HG03469 (cell line): ENCODE measurements around the gene ZNF616.

Experiments used
- ATAC-seq: cut with Tn5 transposase; IDR thresholded peaks from one replicate; pipeline ENCODE4 v1.9.1; 2021; ENCODE audit warnings: mild to moderate bottlenecking, moderate library complexity, moderate number of reproducible peaks; ENCODE audit not compliant: unreplicated experiment

Gene ZNF616

GRCh38 chr19:52139252-52140031, at the start of gene ZNF616:
Gene ZNF616 (minus strand): TSS chr19:52139938. CDS start chr19:52130512, 9,426 bp downstream.
- ATAC-seq = no peak

DNA sequence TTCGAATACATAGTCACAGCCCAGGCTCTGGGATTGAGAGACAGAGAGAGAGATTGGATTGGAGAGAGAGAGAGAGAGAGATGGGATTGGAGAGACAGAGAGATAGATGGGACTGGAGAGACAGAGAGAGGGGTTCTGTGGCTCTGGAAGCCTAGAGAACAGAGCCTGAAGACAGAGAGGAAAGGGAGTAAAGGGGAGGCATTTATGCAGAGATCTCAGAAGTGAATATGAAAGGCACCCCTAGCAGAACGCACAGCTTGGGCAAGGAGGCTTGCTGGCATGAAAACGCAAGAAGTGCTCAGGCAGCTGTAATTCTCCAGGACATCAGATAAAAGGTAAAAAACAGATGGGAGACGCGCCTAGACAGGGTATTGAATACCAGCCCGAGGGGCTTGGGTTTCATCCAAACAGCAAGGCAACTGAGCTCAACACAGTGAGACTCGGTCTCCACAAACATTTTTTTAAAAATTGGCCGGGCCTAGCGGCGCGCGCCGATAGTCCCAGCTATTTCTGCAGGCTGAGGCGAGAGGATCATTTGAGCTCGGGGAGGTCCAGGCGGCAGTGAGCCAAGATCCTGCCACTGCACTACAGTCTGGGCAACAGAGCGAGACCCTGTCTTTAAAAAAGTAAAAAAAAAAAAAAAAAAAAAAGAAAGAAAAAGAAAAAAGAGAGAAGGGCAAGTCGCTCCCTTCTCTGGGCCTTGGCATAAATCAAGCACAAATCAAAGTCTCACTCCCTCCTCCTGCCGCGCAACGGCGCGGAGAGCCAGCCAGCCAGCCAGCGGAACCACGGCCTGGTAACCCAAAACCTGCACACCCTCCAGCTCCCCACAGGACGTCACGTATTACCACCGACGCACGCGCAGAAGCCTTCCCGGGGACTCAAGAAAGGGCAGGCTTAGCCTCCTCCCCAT, 49.3 kb upstream of the ZNF616 start:
- no peak for ATAC-seq

DNA sequence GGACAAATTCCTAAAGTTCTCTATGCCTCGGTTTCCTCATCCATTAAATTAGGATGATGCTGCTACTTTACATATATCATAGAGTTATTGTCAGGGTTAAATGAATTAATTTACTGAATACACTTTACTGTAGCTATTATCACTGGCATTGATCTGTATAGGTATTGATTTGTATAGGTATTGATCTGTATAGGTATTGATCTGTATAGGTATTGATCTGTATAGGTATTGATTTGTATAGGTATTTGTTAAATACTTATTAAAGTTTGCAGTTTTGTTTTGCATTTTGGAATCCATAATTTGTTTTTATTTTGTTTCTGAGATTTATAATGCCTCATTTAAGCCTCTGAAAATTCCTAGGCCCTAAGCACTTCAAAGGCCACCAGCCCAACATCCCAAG, 47.7 kb upstream of the ZNF616 start:
- ATAC-seq = no peak

GRCh38 chr19:52176574-52176973, 36.8 kb upstream of the ZNF616 start:
- no peak for ATAC-seq

DNA sequence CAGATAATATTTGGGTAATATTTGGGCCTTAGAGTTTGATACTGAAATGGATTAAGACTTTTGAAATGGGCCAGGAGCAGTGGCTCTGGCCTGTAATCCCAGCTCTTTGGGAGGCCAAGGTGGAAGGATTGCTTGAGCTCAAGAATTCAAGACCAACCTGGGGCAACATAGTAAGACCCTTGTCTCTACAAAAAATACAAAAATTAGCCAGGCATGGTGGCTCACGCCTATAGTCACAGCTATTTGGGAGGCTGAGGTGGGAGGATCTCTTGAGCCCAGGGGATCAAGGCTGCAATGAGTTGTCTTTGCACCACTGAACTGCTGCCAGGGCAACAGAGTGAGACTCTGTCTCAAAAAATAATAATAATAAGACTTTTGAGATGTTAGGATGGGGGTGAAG, 32.6 kb upstream of the ZNF616 start:
- ATAC-seq = no peak

- ATAC-seq = no peak
Observed at GRCh38 chr19:52171321-52172169, 31.8 kb upstream of the ZNF616 start, which contains the start of gene ZNF836. Gene ZNF836 (minus strand): TSS chr19:52171621. CDS start chr19:52168072, 3,549 bp downstream.

DNA sequence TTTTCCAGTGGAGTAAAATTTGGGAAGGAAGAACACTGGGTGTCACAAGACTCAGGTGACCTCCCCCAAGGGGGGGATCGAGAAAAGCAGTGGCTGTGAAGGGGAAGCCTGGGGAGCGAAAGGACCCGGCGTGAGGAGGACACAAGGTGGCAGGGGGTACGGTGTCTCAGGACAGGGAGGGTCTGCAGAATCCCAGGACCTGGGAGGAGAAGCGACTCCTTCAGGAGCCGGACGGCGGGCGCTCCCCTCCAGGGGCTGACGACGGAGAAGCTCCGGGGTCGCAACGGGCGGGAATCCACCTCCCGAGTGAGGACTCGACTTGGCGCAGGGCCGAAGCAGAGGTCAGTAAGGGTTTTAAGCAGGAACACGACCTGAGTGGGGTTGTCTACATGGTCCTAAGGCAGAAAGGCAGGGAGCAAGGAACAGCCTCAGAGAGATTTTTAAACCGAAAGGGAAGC, 31.2 kb upstream of the ZNF616 start:
- no peak for ATAC-seq

DNA sequence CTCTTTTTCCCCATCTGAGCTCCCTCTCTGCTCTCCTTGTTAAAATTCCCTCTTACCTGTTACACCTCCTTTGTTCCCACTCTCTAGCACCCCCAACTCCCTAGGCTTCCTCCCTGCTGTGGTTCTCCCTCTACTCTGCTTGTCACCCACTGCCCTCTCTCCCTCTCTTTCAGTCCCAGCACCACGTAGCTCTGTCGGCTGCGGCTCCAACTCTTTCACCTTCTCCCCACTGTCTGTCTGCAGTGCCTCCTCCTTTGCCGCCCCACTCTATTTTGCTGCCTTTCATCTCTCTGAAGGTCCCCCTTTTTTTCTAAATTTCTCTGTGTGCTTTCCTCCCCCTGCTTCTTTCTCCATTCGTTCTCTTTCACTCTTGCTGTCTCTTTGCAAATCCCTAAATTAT, 30.6 kb upstream of the ZNF616 start:
- ATAC-seq = no peak

DNA sequence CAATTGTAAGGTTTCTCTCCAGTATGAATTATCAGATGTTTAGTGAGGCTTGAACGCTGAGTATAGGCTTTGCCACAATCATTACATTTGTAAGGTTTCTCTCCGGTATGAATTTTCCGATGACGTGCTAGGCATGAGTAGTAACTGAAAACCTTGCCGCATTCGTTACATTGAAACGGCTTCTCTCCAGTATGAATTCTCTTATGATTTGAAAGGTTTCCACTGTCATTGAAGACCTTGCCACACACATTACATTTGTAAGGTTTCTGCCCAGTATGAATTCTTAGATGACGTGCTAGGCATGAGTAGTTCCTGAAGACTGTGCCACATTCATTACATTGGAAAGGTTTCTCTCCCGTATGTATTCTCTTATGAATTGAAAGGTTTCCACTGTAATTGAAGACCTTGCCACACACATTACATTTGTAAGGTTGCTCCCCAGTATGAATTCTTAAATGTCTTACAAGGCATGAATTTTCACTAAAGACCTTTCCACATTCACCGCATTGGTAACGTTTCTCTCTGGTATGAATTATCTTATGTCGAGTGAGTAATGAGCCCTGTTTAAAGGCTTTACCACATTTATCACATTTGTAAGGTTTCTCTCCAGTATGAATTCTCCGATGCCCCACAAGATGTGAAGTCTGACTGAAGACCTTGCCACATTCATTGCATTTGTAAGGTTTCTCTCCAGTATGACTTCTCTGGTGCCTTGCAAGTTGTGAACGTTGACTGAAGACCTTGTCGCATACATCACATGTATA, 16.0 kb upstream of the ZNF616 start:
- no peak for ATAC-seq

DNA sequence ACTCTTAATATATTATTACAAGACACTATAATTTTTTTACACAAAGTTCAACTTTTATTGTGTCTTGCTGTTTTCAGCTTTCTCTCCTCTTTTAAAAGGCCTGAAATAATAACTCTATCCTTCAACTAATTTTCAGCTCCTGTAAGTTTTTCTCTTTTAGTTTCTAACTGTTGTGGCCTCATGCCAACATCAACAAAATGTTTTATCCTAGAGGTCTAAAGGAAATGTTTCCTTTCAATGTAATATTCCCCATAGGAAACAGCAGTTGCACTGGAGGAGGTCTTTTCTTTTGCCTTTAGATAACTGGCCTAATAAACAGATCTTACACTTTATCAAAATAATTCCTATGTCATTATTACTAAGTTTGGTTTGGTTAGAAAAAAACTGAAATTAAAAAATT, 8.5 kb upstream of the ZNF616 start:
- no peak for ATAC-seq

DNA sequence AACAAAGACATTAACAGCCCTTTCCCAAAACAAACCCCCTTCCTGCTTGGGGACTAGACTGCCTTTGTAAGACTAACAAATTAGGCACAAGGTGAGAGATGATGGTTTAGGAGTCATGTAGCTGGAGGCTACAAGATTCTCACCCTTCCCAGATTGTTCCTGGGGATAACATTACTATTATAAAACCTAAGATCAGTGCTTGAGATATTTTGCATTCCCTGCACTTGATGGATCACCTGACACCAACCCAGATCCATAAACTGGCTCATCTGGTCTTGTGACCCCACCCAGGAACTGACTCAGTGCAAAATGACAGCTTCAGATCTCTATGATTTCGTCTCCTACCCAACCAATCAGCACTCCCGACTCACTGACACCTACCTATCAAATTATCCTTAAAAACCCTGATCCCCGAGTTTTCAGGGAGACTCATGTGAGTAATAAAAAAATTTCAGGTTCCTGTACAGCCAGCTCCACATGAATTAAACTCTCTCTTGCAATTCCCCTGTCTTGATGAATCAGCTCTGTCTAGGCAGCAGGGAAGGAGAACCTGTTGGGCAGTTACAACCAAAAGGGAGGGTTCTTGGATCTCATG, 2.4 kb upstream of the ZNF616 start:
- ATAC-seq = no peak

GRCh38 chr19:52141203-52141602, 1.5 kb upstream of the ZNF616 start:
- no peak for ATAC-seq

DNA sequence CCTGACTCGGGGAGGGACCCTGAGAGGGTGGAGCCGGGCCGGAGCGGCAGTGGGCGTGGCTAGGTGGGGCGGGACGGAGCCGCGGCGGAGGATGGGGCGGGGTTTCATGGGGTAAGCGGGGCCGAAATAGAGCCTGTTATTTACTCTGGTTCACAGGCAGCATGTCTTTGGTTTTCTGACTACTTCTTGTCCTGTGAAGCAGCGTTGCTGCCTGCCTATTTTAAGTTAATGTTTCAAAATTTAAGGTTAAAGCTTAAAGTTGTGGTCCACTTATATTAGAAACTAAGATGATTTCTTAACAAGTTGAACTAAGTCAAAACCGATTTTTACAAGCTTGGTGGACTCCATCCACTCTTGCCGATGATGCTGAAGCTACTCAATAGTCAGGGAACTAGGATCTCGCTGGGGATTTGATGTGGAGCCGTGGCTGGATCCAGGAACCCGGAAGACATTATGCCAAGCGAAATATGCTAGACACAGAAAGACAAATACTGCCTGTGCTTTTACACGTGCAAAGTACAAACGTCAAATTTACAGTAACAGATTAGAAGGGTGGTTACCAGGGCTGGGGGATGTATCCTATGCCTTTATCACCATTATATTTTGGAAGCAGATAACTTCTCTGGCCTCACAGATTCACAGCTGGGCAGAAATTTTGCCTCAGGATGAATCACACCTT, 433 bp upstream of the ZNF616 start:
- ATAC-seq = peak; percentile 79

GRCh38 chr19:52138983-52139251, 821 bp downstream of the ZNF616 start:
- no peak for ATAC-seq

DNA sequence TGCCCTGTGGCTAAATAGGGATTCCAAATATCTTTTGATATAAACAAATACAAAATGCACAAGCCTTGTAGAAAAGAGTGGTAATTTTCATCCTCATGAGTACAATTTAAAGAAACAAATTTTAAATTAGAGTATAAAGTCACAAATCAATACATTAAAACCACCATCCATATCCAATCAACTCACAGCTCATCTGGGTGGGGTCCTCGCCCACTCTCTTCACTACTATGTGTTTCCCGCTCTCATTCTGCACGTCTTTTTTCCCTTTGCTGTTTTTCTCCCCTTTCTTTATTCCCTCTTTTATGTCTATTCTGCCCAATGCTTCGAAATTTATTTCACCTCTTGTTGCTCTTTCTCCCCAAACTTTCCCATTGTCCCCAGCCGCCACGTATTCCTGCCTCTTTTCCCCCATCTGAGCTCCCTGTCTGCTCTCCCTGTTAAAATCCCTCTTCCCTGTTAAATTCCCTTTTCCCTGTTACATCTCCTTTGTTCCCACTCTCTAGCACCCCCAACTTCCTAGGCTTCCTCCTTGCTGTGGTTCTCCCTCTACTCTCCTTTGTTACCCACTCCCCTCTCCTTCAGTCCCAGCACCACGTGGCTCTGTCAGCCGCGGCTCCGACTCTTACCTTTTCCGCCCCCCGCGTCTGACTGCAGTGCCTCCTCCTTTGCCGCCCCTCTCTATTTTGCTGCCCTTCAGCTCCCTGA, 1.3 kb downstream of the ZNF616 start:
- no peak for ATAC-seq

DNA sequence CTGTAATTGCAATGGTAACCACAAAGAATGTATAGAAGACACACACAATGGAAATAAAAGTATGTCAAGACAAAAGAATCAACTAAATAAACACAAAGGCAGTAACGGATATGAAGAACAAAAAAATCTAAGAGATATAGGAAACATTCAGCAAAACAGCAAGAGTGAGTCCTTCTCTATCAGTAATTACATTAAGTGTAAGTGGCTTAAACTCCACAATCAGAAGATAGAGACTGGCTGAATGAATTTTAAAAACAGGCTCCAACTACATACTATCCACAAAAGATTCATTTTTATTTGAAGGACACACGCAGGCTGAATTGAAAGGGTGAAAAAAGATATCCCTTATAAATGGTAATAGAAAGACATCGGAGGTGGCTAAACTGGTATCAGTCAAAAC, 19.5 kb downstream of the ZNF616 start:
- no peak for ATAC-seq

DNA sequence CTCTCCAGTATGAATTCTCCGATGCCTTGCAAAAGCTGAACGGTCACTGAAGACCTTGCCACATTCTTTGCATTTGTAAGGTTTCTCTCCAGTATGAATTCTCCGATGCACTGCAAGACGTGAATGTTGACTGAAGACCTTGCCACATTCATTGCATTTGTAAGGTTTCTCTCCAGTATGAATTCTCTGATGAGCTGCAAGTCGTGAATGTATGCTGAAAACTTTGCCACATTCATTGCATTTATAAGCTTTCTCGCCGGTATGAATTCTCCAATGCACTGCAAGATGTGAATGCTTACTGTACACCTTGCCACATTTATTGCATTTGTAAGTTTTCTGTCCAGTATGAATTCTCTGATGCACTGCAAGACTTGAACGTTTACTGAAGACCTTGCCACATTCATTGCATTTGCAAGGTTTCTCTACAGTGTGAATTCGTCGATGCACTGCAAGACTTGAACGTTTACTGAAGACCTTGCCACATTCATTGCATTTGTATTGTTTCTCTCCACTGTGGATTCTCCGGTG, 24.1 kb downstream of the ZNF616 start:
- ATAC-seq = no peak

GRCh38 chr19:52114691-52115090, 25.0 kb downstream of the ZNF616 start:
- ATAC-seq = no peak

DNA sequence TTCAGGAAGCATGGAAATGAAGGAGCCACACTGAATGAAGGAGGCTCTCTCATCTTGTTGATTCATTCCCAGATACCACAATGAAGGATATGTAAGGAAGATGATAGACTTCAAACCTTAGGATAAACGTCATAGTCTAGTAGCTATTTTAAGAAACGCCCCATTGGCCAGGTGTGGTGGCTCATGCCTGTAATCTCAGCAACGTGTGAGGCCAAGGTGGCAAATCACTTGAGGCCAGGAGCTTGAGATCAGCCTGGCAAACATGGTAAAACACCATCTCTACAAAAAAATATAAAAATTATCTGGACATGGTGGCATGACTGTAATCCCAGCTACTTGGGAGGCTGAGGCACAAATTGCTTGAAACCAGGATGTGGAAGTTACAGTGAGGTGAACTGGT, 27.1 kb downstream of the ZNF616 start:
- ATAC-seq = no peak
